SU-DHL-6 (cell line): ENCODE results near the gene REXO4.

Source experiments
- H2AFZ ChIP-seq: fragments of 200-600 bp; sonication (generic); 2 replicates; pipeline ENCODE4 v1.6.1; 2014; ENCODE audit warnings: low read depth, mild to moderate bottlenecking, moderate library complexity, mixed read lengths, antibody characterized with exemption, low read length; ENCODE audit not compliant: severe bottlenecking
- H3F3A ChIP-seq: fragments of 200-600 bp; shearing (Covaris generic); 2 replicates; pipeline ENCODE4 v1.6.0; 2016; ENCODE audit warnings: antibody characterized with exemption, mild to moderate bottlenecking; ENCODE audit not compliant: insufficient read depth
- H3K27ac ChIP-seq: fragments of 200-600 bp; sonication (generic); 2 replicates; pipeline ENCODE4 v1.5.1; 2016; ENCODE audit warnings: low read depth, mild to moderate bottlenecking, low read length, moderate library complexity, mixed read lengths
- H3K27me3 ChIP-seq: fragments of 200-600 bp; sonication (generic), shearing (Covaris generic); 2 replicates; pipeline ENCODE4 v1.6.0; 2014; ENCODE audit warnings: mild to moderate bottlenecking, low read length
- H3K36me3 ChIP-seq: fragments of 200-600 bp; sonication (generic); 2 replicates; pipeline ENCODE4 v1.6.1; 2014; ENCODE audit warnings: mild to moderate bottlenecking, low read length, mixed read lengths
- H3K4me2 ChIP-seq: fragments of 300-600, 200-600 bp; shearing (Covaris generic), sonication (generic); 2 replicates; pipeline ENCODE4 v1.6.0; 2014; ENCODE audit warnings: low read length, low read depth, mild to moderate bottlenecking; ENCODE audit not compliant: poor library complexity, severe bottlenecking
- H3K4me3 ChIP-seq: fragments of 200-600 bp; sonication (generic); 2 replicates; pipeline ENCODE4 v1.5.1; 2014; ENCODE audit warnings: antibody characterized with exemption, low read length, mild to moderate bottlenecking, mixed read lengths; ENCODE audit not compliant: insufficient read depth, poor library complexity, severe bottlenecking
- H3K79me2 ChIP-seq: fragments of 200-600 bp; sonication (generic); 2 replicates; pipeline ENCODE4 v1.6.1; 2014; ENCODE audit warnings: mild to moderate bottlenecking, low read length, moderate library complexity; ENCODE audit not compliant: insufficient read depth
- H3K9ac ChIP-seq: fragments of 200-600 bp; sonication (generic); 2 replicates; pipeline ENCODE4 v1.7.0; 2014; ENCODE audit warnings: mild to moderate bottlenecking, low read length
- H3K9me2 ChIP-seq: fragments of 200-600 bp; sonication (generic); replicated peaks from 2 replicates; pipeline ENCODE4 v1.6.1; 2014; ENCODE audit warnings: low read length; ENCODE audit not compliant: insufficient read depth
- H3K9me3 ChIP-seq: fragments of 200-600 bp; sonication (generic); 2 replicates; pipeline ENCODE4 v1.6.1; 2014; ENCODE audit warnings: low read length, mixed read lengths; ENCODE audit not compliant: insufficient read depth
- H4K20me1 ChIP-seq: fragments of 200-600 bp; sonication (generic); 2 replicates; pipeline ENCODE4 v1.6.1; 2014; ENCODE audit warnings: low read depth, mild to moderate bottlenecking, antibody characterized with exemption, low read length, moderate library complexity, mixed read lengths
- EZH2phosphoT487 ChIP-seq: fragments of 200-600 bp; sonication (generic), shearing (Covaris generic); conservative IDR thresholded peaks from 2 replicates; pipeline ENCODE4 v1.6.1; 2018; ENCODE audit warnings: mild to moderate bottlenecking, antibody characterized with exemption, low read length, moderate library complexity, mixed read lengths
- TF ChIP-seq, protein P1 (sequence below): fragments of 200-600 bp; sonication (generic); IDR thresholded peaks from one replicate; pipeline ENCODE4 v1.5.1; 2017; ENCODE audit warnings: antibody characterized with exemption, mild to moderate bottlenecking, low read length, moderate library complexity; ENCODE audit not compliant: insufficient read depth, poor library complexity, severe bottlenecking

REXO4 gene

DNA sequence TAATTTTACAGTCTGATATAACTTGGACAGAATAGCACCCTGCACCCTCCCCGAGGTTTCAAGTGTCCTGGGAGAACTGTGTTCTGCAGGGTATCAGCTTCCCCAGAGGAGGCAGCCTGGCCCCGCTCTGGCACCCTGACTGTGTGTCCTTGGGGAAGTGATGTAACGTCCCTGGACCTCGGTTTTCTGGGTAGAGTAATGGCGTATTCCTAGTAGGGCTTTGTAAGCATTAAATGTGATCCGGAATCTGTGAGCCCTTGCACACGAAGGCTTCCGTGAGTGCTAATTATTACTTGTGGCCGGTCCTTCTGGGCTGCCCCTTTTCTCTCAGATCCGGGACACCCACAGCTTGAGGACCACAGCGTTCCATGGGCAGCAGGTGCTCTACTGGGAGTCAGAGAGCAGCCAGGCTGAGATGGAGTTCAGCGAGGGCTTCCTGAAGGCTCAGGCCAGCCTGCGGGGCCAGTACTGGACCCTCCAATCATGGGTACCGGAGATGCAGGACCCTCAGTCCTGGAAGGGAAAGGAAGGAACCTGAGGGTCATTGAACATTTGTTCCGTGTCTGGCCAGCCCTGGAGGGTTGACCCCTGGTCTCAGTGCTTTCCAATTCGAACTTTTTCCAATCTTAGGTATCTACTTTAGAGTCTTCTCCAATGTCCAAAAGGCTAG is 41.0 kb upstream of the REXO4 start:
- Histone ChIP-seq H3F3A (no peaks in the 10 kb centered on the region), H3K27ac (no peak overlapping the region), H3K4me3 (peak overlapping the region; percentile 66), H3K4me2 (peak overlapping the region; percentile 70), H3K27me3 (no peaks in the 10 kb centered on the region), H3K36me3 (no peaks in the 10 kb centered on the region), H4K20me1 (no peaks in the 10 kb centered on the region), H2AFZ (no peak overlapping the region), H3K9ac (peak overlapping the region; percentile 67; the same call in 1 of the 2 replicates), H3K9me2 (no peaks in the 10 kb centered on the region), H3K9me3 (no peaks in the 10 kb centered on the region), H3K79me2 (no peaks in the 10 kb centered on the region)
- no peak for TF ChIP-seq EZH2phosphoT487

DNA sequence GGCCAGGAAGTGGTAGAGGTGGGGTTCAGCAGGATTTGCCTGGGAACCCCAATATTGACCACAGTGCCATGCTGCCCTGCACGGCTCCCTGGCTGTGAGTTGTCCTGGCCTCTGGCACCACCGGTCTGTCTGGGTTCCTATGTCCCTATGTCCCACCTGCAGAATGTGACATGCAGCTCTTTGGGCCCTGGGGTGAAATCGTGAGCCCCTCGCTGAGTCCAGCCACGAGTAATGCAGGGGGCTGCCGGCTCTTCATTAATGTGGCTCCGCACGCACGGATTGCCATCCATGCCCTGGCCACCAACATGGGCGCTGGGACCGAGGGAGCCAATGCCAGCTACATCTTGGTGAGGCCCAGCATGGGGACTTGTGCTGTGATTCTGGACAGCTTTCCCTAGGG is 39.9 kb upstream of the REXO4 start:
- no peak overlapping the region for H2AFZ ChIP-seq

GRCh38 chr9:133457233-133457632 is 39.4 kb upstream of the REXO4 start:
- Histone ChIP-seq H3K9ac (no peak overlapping the region), H3K27ac (no peak overlapping the region), H2AFZ (no peak overlapping the region), H3K9me2 (no peaks in the 10 kb centered on the region), H3K9me3 (no peaks in the 10 kb centered on the region), H3K4me3 (no peak overlapping the region), H4K20me1 (no peaks in the 10 kb centered on the region), H3K79me2 (no peaks in the 10 kb centered on the region), H3F3A (no peaks in the 10 kb centered on the region), H3K4me2 (no peak overlapping the region), H3K36me3 (no peaks in the 10 kb centered on the region), H3K27me3 (no peaks in the 10 kb centered on the region)
- TF ChIP-seq, protein P1, sequence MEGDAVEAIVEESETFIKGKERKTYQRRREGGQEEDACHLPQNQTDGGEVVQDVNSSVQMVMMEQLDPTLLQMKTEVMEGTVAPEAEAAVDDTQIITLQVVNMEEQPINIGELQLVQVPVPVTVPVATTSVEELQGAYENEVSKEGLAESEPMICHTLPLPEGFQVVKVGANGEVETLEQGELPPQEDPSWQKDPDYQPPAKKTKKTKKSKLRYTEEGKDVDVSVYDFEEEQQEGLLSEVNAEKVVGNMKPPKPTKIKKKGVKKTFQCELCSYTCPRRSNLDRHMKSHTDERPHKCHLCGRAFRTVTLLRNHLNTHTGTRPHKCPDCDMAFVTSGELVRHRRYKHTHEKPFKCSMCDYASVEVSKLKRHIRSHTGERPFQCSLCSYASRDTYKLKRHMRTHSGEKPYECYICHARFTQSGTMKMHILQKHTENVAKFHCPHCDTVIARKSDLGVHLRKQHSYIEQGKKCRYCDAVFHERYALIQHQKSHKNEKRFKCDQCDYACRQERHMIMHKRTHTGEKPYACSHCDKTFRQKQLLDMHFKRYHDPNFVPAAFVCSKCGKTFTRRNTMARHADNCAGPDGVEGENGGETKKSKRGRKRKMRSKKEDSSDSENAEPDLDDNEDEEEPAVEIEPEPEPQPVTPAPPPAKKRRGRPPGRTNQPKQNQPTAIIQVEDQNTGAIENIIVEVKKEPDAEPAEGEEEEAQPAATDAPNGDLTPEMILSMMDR: no peak
- TF ChIP-seq EZH2phosphoT487: no peak

More for the DNA sequence above, 39.9 kb upstream of the REXO4 start:
- H3K4me2 ChIP-seq: no peak overlapping the region
- no peaks in the 10 kb centered on the region for H3K79me2 ChIP-seq
- no peaks in the 10 kb centered on the region for H3F3A ChIP-seq
- H3K4me3 ChIP-seq: no peak overlapping the region
- TF ChIP-seq EZH2phosphoT487: no peak
- TF ChIP-seq, protein P1: no peak
- no peaks in the 10 kb centered on the region for H3K9me2 ChIP-seq
- H3K27ac ChIP-seq: no peak overlapping the region
- H3K27me3 ChIP-seq: no peaks in the 10 kb centered on the region
- no peak overlapping the region for H3K9ac ChIP-seq
- H3K9me3 ChIP-seq: no peaks in the 10 kb centered on the region
- H3K36me3 ChIP-seq: no peaks in the 10 kb centered on the region
- H4K20me1 ChIP-seq: no peaks in the 10 kb centered on the region

DNA sequence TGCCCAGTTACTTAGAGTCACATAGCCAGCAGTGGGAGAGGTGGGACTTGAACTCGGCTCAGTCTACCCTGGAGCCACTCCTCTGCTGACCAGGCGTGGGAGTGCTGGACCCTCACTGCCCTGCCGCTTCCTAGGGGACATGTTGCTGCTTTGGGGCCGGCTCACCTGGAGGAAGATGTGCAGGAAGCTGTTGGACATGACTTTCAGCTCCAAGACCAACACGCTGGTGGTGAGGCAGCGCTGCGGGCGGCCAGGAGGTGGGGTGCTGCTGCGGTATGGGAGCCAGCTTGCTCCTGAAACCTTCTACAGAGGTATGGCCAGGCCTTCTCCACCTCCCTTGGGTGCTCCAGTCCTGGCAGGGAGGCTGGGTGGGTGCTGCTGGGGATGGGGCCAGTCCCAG is 38.6 kb upstream of the REXO4 start:
- H2AFZ ChIP-seq: no peak overlapping the region
- H3K27ac ChIP-seq: no peak overlapping the region
- TF ChIP-seq, protein P1: no peak
- no peak for TF ChIP-seq EZH2phosphoT487
- no peaks in the 10 kb centered on the region for H3K9me3 ChIP-seq
- no peaks in the 10 kb centered on the region for H3K9me2 ChIP-seq
- H4K20me1 ChIP-seq: no peaks in the 10 kb centered on the region
- no peak overlapping the region for H3K4me3 ChIP-seq
- H3K79me2 ChIP-seq: no peaks in the 10 kb centered on the region
- no peak overlapping the region for H3K9ac ChIP-seq
- H3K27me3 ChIP-seq: no peaks in the 10 kb centered on the region
- H3K4me2 ChIP-seq: no peak overlapping the region
- no peaks in the 10 kb centered on the region for H3K36me3 ChIP-seq
- H3F3A ChIP-seq: no peaks in the 10 kb centered on the region
